Measurements from ENCODE around the gene GAN.
A peak's percentile ranks its signal among the peaks of the same experiment; 100 is the strongest.

GAN gene

DNA sequence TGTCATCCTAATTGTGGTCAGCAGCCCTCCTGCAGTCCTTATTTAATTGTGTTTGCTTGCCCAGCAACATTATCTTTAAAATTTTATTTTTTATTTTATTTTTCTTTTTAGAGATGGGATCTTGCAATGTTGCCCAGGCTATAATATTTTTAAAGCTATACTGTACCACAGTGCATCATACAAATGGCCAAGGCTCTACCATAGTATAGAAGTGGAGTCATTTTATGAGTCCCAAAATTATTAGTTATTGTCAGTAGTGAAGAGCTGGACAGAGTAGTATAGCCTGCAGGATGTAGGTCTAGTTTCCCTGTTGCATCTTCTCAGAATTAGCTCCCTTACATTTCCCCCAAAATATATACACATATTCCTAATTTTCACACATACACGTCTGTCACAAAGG lies 44.1 kb downstream of the GAN start:
- no peak for DNase-seq

DNA sequence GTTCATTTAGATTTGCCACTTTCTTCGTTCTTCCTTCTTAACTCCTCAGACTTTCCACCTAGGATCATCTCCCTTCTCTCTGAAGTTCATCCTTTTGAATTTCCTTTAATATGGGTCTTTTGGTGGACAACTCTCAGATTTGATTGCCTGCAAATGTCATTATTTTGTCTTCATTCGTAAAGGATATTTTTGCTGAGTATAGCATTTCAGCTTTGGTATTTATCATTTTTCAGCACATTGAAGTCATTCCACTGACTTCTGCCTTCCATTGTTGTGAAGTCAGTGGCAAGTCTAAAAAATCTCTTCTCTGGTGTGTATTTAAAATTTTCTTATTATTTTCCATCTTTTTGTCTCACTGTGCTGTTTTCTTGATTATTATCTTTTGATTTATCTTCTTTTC lies 45.4 kb downstream of the GAN start:
- DNase-seq, result no peak

DNA sequence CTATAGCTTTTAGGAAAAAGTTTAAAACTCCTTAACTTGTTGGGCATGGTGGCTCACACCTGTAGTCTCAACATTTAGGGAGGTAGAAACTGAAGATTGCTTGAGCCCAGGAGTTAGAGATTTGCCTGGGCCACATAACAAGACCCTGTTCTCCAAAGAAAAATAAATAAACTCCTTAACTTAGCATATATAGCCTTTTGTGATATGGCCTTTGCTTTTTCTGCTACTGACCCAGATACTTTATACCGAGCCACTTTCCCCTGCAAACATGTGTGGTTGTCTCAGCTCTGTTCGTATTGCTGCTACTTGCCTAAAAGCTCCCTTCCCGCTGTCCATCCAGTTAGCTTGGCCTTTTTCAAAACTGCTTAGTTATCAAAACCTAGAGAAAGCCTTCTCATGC lies 51.0 kb downstream of the GAN start:
- DNase-seq, result no peak

DNA sequence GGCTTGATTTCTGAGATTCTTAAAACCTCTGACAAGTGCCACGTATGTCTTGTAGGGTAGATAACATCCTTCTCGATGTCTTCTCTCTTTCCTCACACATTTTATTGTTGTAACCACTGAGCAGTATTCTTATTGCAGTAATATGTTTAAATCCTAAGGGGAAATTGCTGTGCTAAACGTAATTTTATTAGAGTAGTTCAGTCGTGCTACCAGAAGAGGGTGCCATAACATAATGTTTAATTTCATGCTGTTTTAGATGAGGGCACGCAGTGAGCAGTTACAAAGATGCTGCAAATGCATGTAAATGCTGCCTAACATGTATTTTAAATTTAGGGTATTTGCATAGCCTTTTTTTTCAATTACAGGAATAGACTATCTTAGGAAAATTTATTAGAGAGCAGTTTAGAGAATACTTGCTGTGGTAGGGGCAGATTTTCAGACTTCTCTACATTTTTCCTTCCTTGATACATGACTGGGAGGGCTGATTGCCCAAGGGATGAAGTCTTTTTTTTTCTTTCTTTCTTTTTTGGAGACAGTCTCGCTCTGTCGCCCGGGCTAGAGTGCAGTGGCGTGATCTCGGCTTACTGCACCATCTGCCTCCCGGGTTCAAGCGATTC lies 51.7 kb downstream of the GAN start:
- peak in 1 of 2 experiments; percentile 52 for DNase-seq

DNA sequence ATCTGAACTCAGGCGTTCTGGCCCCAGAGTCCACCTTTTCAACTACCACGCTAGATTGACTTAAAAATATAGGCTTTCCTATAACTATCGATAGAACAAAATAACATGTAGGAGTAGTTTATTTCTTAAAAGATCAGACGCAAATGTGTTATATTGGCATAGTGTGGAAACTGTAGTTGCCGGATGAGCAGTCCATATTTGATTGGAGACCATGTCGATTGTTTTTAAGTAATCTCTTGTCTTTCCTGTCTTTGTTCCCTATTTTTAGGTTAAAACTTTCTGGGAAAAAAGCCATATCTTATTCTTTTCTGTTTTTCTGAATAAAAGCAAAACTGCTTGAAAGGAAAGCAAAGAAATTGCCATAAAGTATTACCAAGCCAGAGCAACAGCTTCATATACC lies 53.1 kb downstream of the GAN start:
- no peak for DNase-seq

DNA sequence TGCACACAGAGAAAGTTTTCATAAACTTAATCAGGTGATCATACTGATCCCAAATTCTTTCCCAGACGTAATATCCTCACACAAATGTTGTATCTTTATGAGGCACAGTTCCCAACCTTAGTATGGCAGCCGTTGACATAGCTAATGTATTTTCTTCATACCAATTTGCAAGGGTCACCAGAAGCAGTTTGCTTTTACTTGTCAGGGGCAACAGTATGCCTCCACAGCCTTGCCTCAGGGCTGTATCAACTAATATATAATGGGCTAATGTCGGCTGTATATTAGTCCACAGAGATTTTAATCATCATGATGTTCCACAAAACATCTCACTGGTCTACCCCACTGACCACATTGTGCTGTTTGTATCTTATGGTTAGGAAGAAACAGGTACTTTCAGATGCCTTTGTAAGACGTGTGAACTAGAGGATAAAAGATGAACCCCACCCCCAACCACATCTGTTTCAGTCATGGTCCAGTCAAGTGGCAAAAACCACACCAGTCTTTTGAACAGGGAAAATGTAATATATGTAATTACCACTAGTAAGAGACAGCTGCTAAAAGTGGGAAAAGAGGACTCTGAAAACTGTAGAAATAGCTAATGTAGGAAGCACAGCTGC lies 55.2 kb downstream of the GAN start:
- DNase-seq, result no peak

DNA sequence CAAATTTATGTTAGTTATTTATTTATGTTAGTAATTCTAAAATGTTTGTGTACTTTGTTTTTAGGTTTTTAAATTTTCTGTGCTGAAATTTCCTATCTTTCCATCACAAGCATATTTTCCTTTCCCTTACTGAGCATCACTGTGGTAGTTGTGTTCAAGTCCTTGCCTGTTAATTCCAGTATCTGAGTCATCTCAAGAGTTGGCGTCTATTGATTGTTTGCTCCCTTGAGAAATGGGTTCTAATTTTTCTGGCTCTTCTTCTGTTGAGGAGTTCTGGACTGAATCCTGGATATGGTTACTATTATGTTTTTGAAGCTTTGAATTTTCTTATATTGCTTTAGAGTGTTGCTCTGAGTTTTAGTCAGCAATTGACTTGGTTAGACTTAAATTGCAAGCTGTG lies 56.3 kb downstream of the GAN start:
- DNase-seq, result no peak

DNA sequence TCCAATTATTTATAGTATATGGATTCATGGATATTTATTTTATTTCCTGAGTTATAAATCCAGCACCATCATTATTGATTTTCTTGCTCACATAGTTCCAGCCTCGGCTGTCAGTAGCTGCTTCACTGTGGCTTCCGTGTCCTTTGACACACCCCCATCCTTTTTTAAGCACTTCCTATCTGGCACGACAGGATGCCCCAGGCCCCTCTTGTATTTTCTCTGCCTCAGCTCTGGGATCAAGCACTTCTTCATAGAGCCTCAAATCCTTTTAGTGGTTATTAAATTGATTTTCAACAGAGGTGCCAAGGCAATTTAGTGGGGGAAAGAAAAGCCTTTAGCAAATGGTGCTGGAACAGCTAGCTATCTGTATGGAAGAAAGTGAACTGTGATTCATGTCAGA lies 59.8 kb downstream of the GAN start:
- no peak for DNase-seq

DNA sequence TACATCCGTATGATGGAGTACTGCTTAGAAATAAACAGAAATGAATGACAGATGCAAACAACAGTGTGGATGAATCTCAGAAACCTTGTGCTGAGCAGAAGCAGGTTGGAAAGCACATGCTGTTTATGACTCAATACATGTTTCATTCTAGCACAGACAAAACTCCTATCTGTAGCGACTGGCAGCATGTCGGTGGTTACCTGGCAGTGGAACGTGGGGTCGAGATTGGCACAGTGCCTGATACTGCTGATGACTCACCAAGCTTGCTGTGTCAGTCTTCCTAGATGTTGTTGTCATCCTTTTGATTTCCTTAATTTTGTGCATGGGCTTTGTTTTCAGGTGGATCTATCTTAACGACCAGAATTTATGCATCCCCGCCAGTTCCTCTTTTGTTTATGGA lies 62.1 kb downstream of the GAN start:
- no peak for DNase-seq

DNA sequence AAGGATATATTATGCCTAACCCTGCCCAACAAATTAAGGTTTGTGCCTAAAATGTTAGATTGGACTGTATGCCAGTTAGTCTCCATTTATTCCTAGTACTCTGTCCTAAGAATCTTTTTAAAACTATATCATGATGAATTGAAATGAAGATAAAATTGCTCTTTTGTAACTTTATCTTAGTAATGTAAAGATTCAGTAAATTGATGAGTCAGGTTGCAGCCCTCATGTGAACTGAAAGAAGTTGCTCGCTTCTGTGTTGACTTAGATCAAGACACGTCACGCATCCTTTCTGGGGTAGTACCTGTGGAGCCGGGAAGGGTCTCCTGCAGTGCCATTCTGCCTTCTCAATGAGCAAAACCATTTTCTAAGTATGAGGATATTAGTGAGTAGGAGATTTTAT lies 63.3 kb downstream of the GAN start:
- DNase-seq, result no peak

DNA sequence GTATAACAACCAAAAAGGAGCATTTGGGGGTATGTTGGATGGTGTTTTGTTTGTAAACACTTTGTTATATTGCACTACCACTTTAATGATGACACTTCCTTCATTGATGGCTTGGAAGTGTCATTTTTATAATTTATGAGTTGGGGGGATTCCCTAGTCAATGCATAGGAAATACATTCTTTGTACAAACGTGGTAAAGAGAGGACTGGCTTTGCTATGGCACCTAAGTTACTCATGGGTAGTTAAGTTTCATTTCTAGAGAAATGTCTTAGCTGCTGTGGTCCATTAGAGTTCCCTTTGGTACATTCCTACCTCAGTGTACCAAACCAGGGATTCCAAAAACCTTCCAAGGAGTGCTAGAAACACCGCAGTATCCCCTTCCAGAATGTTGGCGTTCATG lies 66.2 kb downstream of the GAN start:
- DNase-seq, result no peak

DNA sequence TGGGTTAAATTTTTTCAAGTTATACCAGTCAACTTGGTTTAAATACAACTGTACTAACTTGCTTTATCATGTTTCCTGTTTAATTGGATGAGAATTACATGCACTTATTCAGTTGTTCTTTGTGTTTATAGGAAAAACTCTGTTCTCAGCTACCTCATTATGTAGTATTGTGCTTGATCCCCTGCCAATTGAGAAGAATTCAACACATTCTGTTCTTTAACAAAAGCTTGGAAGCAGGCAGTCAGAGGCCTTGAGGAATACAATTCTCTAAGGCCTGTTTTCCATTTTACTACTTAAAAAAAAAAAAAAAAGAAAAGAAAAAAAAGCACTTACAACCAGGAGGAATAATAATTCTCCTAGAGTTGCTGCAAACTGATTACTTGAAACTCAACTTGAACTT lies 69.2 kb downstream of the GAN start:
- DNase-seq, result no peak

DNA sequence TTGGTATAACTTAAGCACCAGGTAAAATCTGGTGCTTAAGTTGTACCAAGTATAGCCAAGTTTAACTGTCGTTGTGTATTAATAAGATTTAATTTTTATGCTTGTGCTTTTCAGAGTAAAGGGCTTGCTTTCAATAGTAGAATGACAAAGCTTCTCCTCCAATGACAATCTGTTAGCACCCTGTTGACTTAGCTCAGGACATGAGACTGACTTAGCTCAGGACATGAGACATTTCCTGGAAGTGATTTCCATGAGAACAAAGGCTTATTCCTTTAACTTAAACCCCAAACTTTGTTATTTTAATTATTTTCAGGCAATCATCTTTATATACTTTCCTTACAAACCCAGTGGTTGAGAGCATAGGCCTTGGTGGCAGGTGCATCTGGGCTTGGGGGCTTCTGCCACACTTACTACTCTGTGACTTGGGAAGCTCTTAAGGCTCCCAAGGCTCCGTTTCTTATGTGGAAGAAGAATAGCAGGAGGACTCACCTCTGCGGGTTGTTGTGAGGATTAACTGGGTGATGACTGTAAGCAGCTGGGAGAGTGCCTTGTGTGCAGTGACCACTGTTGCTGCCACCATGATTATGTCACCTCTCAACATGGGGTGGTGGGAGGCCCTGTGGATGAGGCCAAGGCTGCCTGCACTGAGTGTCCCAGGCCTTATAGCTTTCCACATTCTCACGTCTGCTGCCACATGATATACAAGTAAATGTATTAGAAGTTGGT lies 70.4 kb downstream of the GAN start:
- DNase-seq, result no peak

DNA sequence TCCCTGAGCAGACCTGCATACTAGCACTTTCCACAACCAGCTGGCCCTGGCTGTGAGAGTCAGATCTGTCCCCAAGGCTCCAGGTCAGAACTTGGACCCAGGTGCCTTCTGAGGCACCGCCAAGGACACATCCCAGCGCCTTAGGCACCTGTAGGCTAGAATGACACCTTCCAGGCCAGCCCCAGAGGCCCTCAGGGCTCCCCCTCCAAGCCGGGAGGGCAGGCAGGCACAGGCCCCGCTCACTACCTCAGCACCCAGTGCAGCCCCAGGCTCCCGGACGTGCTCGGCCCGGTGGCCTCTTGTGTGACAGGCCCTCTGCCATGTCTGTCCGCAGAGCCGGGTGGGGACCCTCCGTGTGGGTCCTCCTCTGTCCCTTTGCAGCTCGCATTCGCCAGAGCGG lies 73.6 kb downstream of the GAN start:
- DNase-seq, result no peak

DNA sequence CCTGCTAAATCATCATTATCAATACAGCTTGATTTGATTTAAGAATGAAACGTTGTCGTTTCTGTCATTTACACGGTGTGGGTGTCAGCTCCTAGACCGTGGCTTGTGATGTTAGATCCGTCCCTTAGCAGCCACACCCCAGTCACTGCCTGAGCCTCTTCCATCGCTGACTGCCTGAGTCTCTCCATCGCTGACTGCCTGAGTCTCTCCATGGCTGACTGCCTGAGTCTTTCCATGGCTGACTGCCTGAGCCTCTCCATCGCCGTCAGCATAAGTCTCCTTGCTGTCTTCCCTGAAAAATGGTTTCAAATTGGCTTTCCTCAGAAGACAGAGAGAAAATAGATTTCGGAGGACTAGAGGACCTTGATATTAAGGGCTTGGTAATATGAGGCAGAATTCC lies 76.1 kb downstream of the GAN start:
- DNase-seq, result no peak

DNA sequence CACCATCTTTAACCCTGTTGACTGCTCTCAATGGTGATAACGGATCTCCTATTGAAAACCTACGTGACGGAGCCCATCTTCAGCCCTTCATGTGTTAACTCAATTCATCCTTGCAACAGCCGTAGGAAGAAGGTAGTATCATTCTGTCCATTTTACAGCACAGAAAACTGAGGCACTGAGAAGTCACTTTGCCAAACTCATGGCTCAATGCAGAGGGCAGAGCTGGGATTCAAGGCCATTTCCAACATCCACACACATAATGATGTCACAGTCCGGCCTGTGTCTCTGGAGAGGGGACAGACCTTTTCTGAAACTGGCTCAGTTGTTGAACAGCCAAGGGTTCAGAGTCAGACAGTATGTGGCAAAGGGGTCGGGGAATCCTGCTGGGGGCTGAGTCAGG lies 77.2 kb downstream of the GAN start:
- DNase-seq, result no peak

DNA sequence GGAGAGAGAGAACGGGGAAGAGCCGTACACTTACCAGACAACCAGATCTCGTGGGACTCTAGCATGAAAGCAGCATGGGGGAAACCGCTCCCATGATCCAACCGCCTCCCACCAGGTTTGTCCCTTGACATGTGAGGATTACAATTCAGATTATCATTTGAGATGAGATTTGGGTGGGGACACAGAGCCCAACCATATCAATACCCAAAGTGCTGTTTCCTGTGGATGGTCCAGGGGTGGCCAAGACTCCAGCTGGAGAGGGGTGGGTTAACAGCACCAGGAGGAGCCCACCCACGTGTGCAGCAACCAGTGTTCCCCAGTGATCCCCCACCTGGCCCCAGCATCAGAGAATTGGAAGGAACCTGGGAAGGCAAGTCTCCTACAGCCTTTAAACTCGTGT lies 79.7 kb downstream of the GAN start:
- DNase-seq, result no peak

DNA sequence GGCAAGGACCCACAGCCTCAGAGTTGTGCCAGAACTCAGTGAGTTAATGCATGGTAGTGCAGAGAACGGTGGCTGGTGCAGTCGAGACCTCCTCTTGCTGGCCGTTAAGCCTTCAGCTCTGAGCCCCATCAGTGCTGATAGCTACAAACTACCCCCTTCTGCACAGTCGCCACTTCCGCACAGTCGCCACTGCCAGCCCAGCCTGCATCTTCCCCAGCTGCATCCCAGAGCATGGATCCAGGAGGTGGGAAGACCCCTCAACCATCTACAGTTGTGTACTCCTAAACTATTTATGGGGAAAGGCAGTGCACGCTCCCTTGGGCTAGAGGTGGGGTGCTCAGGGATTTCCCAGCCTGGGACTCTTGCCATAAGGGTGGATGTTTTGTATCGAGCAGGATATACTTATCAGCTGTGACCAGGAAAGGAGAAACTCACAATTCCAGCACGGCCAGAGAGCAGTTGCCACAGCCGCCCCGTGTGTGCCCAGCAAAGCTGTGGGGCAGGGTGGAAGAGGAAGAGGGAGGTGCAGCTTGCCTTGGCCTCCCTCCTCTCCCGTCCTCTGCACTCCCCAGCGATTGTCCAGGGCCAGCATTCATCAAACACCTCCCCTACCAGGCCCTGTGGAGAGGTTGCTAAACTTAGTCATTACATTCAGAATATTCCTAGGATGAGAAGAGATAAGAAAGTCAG lies 80.3 kb downstream of the GAN start:
- DNase-seq, result no peak

DNA sequence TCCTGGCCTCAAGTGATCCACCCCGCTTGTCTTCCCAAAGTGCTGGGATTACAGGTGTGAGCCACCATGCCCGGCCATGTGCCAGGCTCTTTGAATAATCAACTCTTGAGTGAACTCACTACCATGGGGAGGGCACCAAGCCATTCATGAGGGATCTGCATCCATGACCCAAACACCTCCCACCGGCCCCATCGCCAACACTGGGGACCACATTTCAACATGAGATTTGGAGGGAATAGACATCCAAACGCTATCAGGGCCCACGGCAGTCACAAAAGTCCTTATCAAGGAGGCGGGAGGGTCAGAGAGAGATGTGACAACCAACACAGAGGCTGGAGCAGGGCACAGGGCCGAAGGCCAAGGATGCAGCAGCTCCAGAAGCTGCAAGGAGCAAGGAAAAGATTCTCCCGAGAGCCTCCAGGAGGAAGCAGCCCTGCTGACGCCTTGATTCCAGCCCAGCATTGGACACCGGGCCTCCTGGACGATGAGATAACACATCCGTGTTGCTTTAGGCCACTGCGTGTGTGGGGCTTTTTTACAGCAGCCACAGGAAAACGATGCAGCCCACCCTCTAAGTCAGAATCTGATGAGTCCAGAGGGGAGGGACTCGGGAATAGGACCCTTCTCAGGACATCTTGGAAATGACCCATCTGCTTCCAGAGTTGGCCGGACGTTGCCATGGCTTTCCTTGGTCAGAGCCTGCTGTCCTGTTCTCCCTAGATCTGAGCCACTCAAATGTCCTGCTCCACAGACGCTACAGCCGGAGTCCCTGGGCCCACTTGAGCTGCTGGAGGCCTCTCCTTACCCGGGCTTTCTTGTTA lies 82.5 kb downstream of the GAN start:
- no peak for DNase-seq

DNA sequence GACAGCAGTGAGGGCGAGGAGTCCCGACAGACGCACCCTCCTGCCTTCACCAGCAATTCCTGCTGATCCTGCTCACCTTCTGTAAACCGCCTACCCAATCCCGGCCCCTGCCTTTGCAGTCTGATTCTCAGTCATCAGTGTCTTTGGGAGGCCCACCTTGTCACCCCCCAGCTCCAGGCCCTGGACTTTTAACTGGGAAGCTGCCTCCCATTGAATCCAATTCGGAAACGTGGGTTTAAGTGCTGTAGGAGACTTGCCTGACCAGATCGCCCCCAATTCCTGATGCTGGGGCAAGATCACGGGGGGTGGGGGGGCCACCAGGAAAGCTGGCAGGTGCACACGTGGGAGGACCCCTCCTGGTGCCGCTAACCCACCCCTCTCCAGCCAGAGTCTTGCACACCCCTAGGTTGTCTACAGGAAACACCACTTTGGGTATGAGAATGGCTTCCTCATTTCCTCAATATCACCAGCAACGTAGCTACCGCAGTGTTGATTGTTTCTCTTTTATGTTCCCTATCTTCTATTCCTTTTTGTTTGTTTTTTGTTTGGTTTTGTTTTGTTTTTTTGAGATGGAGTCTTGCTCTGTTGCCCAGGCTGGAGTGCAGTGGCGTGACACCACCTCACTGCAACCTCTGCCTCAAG lies 83.2 kb downstream of the GAN start:
- DNase-seq, result no peak

DNA sequence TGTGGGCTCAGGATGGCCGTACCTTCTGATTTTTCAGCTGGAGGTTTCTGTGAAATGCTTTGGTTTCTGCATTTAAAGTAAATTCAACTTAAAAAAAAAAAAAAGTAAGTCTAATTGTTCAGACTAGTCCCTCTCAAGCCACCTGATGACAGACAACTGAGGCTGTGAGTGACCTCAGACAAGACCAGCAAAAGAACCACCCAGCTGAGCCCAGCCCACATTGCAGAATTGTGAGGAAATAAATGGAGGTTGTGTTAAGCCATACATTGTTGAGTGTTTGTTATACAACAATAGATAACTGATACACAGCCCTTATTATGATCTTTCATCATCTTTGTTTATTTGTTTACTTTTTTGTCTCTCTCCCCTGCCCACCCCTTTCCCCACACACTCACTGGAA lies 85.1 kb downstream of the GAN start:
- no peak for DNase-seq

All from SW 1271 (cell line).